Neural cell (in vitro differentiated cells): ENCODE data around the gene PRRG3. TPM values are rescaled to one million over a fixed set of nuclear protein-coding genes. Genes with fewer than 3 reads are reported as not detected.

Experiments
- H2AFZ ChIP-seq: fragments of 200-600, 300-800 bp; sonication (generic), shearing (Covaris generic); 2 replicates; pipeline ENCODE4 v1.6.0; 2014; ENCODE audit warnings: low read depth, mild to moderate bottlenecking, antibody characterized with exemption, low read length, moderate library complexity
- H3F3A ChIP-seq: fragments of 200-600 bp; shearing (Covaris generic); 2 replicates; pipeline ENCODE4 v1.6.1; 2016; ENCODE audit warnings: mild to moderate bottlenecking, moderate library complexity, mixed read lengths, antibody characterized with exemption, low read length; ENCODE audit not compliant: insufficient read depth, poor library complexity, severe bottlenecking
- H3K27ac ChIP-seq: fragments of 200-600, 300-800 bp; sonication (generic), shearing (Covaris generic); 2 replicates; pipeline ENCODE4 v1.5.1; 2014; ENCODE audit warnings: mild to moderate bottlenecking, low read length, moderate library complexity
- H3K27me3 ChIP-seq: fragments of 300-800, 200-600 bp; sonication (generic), shearing (Covaris generic); 2 replicates; pipeline ENCODE4 v1.6.0; 2014; ENCODE audit warnings: mild to moderate bottlenecking, low read depth, low read length, moderate library complexity; ENCODE audit not compliant: insufficient read depth
- H3K36me3 ChIP-seq: fragments of 300-800, 200-600 bp; sonication (generic), shearing (Covaris generic); 2 replicates; pipeline ENCODE4 v1.5.1; 2014; ENCODE audit warnings: mild to moderate bottlenecking, antibody characterized with exemption, low read length, moderate library complexity; ENCODE audit not compliant: insufficient read depth
- H3K4me2 ChIP-seq: fragments of 300-800, 200-600 bp; sonication (generic), shearing (Covaris generic); 2 replicates; pipeline ENCODE4 v1.6.0; 2014; ENCODE audit warnings: mild to moderate bottlenecking, low read length
- H3K4me3 ChIP-seq: fragments of 300-800, 200-600 bp; sonication (generic), shearing (Covaris generic); 2 replicates; pipeline ENCODE4 v1.5.1; 2014; ENCODE audit warnings: mild to moderate bottlenecking, low read length, moderate library complexity
- H3K79me2 ChIP-seq: fragments of 200-600 bp; shearing (Covaris generic); replicated peaks from 2 replicates; pipeline ENCODE4 v1.6.0; 2014; ENCODE audit warnings: mild to moderate bottlenecking, low read length, moderate library complexity; ENCODE audit not compliant: insufficient read depth
- H3K9ac ChIP-seq: fragments of 300-800, 200-600 bp; sonication (generic), shearing (Covaris generic); 2 replicates; pipeline ENCODE4 v1.6.1; 2016; ENCODE audit warnings: mild to moderate bottlenecking, low read length, mixed read lengths
- H3K9me2 ChIP-seq: fragments of 200-600 bp; shearing (Covaris generic); 2 replicates; pipeline ENCODE4 v1.6.1; 2016; ENCODE audit warnings: mild to moderate bottlenecking, low read length, mixed read lengths; ENCODE audit not compliant: insufficient read depth
- H3K9me3 ChIP-seq: fragments of 200-600, 300-800 bp; sonication (generic), shearing (Covaris generic); 2 replicates; pipeline ENCODE4 v1.6.1; 2016; ENCODE audit warnings: mild to moderate bottlenecking, mixed run types, low read length, moderate library complexity, mixed read lengths
- H4K20me1 ChIP-seq: fragments of 200-600 bp; shearing (Covaris generic); 2 replicates; pipeline ENCODE4 v1.6.1; 2016; ENCODE audit warnings: mild to moderate bottlenecking, mixed run types; ENCODE audit not compliant: insufficient read depth
- CTCF ChIP-seq: fragments of 450-650 bp; IDR thresholded peaks from 2 replicates; pipeline ENCODE4 v1.5.1; 2014; ENCODE audit warnings: antibody characterized with exemption, mild to moderate bottlenecking, moderate library complexity; ENCODE audit not compliant: poor library complexity, severe bottlenecking
- EP300 ChIP-seq: fragments of 450-650 bp; conservative IDR thresholded peaks from 2 replicates; pipeline ENCODE4 v1.6.1; 2014; ENCODE audit warnings: antibody characterized with exemption, mild to moderate bottlenecking, moderate library complexity; ENCODE audit not compliant: poor library complexity, severe bottlenecking
- EZH2 ChIP-seq: fragments of 200-600, 300-800 bp; shearing (Covaris generic), sonication (generic); IDR thresholded peaks from 2 replicates; pipeline ENCODE4 v1.6.1; 2014; ENCODE audit warnings: antibody characterized with exemption, low read length, borderline replicate concordance, mild to moderate bottlenecking; ENCODE audit not compliant: insufficient read depth, poor library complexity, severe bottlenecking
- MXI1 ChIP-seq: fragments of 450-650 bp; conservative IDR thresholded peaks from 2 replicates; pipeline ENCODE4 v1.6.1; 2014; ENCODE audit warnings: antibody characterized with exemption, mild to moderate bottlenecking; ENCODE audit not compliant: poor library complexity, severe bottlenecking
- POLR2AphosphoS5 ChIP-seq: IDR thresholded peaks from 2 replicates; pipeline ENCODE4 v1.6.1; 2012
- RAD21 ChIP-seq: fragments of 450-650 bp; conservative IDR thresholded peaks from 2 replicates; pipeline ENCODE4 v1.6.1; 2014; ENCODE audit warnings: antibody characterized with exemption, mild to moderate bottlenecking, moderate library complexity
- REST ChIP-seq: IDR thresholded peaks from 2 replicates; pipeline ENCODE4 v1.6.1; 2012; ENCODE audit warnings: borderline replicate concordance
- SMC3 ChIP-seq: fragments of 450-650 bp; conservative IDR thresholded peaks from 2 replicates; pipeline ENCODE4 v1.6.1; 2014; ENCODE audit warnings: antibody characterized with exemption, mild to moderate bottlenecking, moderate library complexity; ENCODE audit not compliant: poor library complexity
- TAF1 ChIP-seq: IDR thresholded peaks from 2 replicates; pipeline ENCODE4 v1.6.1; 2012; ENCODE audit warnings: low read depth
- polyA plus RNA-seq: library from polyadenylated mRNA; depleted of rRNA; stranded (reverse); fragments of >200 nt; gene quantifications from 2 replicates; pipeline ENCODE4 v1.2.3, GENCODE V29; 2014

Gene PRRG3
- polyA plus RNA-seq, 1 donor from 2014 or later = not detected

- Histone ChIP-seq H3F3A (no peaks in the 10 kb centered on the region), H3K27ac (no peak overlapping the region), H3K36me3 (no peaks in the 10 kb centered on the region), H3K4me2 (no peak overlapping the region), H3K9ac (no peak overlapping the region), H3K4me3 (no peak overlapping the region), H3K27me3 (no peaks in the 10 kb centered on the region), H3K79me2 (no peaks in the 10 kb centered on the region), H3K9me3 (no peaks in the 10 kb centered on the region), H3K9me2 (no peaks in the 10 kb centered on the region), H4K20me1 (no peaks in the 10 kb centered on the region), H2AFZ (no peak overlapping the region)
- TF ChIP-seq EZH2 = no peak
- TF ChIP-seq SMC3 = no peak
- TF ChIP-seq MXI1 = no peak
- no peak for TF ChIP-seq REST
- TF ChIP-seq RAD21 = no peak
- TF ChIP-seq TAF1 = no peak
- no peak for TF ChIP-seq CTCF
- no peak for TF ChIP-seq POLR2AphosphoS5
- no peak for TF ChIP-seq EP300
Observed at GRCh38 chrX:151710457-151710856, 15.2 kb downstream of the PRRG3 start.

GRCh38 chrX:151711154-151711553, 15.9 kb downstream of the PRRG3 start:
- Histone ChIP-seq H2AFZ (no peak overlapping the region), H4K20me1 (no peaks in the 10 kb centered on the region), H3K9ac (no peak overlapping the region), H3K9me2 (no peaks in the 10 kb centered on the region), H3F3A (no peaks in the 10 kb centered on the region), H3K36me3 (no peaks in the 10 kb centered on the region), H3K4me3 (no peak overlapping the region), H3K27ac (no peak overlapping the region), H3K27me3 (no peaks in the 10 kb centered on the region), H3K79me2 (no peaks in the 10 kb centered on the region), H3K9me3 (no peaks in the 10 kb centered on the region), H3K4me2 (no peak overlapping the region)
- no peak for TF ChIP-seq POLR2AphosphoS5
- TF ChIP-seq MXI1 = no peak
- TF ChIP-seq EP300 = no peak
- no peak for TF ChIP-seq SMC3
- no peak for TF ChIP-seq TAF1
- no peak for TF ChIP-seq EZH2
- TF ChIP-seq REST = no peak
- no peak for TF ChIP-seq CTCF
- TF ChIP-seq RAD21 = no peak
